Measurements from ENCODE around the gene ZDHHC11B. TPM values are rescaled to one million over a fixed set of nuclear protein-coding genes. Genes with fewer than 3 reads are reported as not detected.
"Not testable (repeated sequence)": the region's sequence is repeated elsewhere in the genome, so short reads cannot be mapped to it uniquely, and the experiment has no call there.

Gene ZDHHC11B
- total RNA-seq, 2 donors from 2014 or later = 0.30 to 7.0 TPM

DNA sequence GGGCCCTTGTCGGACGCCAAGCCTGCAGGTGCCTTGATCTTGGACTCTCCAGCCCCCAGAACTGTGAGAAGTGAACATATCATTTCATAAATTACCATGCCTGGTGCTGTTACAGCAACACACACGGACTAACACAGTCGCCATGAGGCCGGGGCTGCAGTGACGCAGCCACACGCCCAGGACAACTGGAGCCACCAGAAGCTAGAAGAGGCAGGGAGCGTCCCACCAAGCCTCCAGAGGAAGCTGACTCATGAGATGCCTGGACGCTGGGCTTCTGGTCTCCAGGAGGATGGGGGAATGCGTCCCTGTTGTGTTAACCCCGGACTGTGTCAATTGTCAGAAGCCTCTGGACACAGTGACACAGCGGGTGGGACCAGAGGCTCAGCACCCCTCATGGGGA is 97.6 kb downstream of the ZDHHC11B start:
- H3K4me1 Mint-ChIP-seq; H3K4me3 Mint-ChIP-seq; ATAC-seq (replicated peaks); H3K36me3 Mint-ChIP-seq (ENCODE audit: low read depth); H3K27ac Mint-ChIP-seq; H3K27me3 Mint-ChIP-seq; H3K9me3 Mint-ChIP-seq: not testable (repeated sequence)

DNA sequence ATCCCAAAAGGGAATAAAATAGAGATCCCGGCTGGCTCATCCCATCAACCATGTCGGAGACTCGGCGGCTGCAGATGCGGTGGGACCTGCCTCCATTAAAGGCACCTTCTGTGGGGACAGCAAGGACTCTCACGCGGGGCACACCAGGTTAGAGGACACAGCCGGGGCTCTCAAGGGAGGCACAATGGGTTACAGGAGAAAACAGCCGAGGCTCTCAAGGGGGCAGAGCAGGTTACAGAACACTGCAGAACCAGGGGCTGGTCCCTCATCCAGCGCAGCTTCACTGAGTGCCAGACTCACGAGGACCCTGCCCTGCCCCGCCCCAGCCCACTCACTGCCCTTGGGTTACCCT is 98.4 kb downstream of the ZDHHC11B start:
- not testable (repeated sequence) for ATAC-seq (replicated peaks); H3K27me3 Mint-ChIP-seq; H3K27ac Mint-ChIP-seq; H3K4me1 Mint-ChIP-seq; H3K36me3 Mint-ChIP-seq (ENCODE audit: low read depth); H3K9me3 Mint-ChIP-seq; H3K4me3 Mint-ChIP-seq

DNA sequence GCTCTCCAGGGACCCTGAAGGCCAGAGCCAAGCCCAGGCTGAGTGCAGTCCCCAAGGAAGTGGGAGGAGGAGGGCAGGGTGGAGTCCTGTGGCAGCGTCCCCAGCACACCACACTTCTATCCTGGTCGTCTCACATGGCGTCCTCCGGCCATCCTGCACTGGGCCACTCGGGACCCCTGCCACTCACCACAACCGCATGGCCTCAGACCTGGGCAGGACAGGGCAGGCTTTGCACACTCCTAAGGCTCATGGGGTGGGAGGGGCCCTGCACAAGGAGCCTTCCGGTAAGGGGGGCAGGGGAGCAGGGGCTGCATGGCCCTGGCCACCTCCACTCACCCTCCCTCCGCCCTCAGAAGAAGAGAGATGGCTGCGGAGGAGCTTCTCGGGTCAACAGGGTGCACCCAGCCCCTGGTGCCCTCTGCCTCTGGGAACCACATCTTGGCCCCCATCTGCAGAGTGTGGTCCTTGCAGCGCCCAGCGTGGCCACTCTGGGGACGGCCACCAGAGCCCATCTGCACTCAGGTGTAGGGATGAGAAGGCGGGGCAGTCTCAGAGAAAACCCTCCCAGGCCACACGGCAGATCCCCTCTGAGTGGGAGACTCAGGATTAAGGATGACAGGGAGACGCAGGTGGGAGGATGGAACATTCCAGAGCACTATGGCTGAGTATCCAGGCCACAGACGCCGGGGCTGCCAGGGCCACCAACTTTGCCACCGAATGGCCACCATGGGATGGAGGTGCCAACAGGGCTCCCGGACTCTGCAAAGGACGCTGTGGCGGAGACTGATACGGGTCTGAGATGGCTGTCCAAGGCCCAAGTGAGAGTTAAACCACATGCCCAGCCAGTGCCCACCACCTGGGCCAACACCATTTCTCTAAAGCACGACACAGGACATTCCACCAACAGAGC is 99.0 kb downstream of the ZDHHC11B start:
- Mint-ChIP-seq H3K4me3 (no peak overlapping the region), H3K9me3 (no peaks in the 10 kb centered on the region), H3K27ac (no peak overlapping the region), H3K4me1 (no peaks in the 10 kb centered on the region), H3K27me3 (no peaks in the 10 kb centered on the region), H3K36me3 (ENCODE audit: low read depth) (no peaks in the 10 kb centered on the region)
- ATAC-seq (replicated peaks) = no peak

DNA sequence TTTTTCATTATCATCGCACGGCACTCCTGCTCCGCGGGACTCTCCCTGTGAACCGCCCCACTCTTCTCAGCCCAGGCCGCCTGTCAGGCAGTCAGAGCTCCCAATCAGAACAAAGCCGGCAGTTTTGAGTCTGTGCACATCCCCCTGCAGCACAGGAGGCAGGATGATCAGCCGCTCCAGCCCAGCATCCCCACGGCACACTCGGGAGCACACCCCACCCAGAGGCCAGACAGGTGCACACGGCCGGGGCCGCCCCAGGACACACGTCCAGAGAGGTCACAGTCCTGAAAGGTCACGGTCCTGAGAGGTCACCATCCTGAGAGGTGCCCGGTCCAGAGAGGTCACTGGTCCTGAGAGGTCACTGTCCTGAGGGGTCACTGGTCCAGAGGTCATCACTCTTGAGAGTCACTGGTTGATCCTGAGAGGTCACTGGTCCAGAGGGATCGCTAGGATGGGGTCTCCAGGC is 99.7 kb downstream of the ZDHHC11B start:
- Mint-ChIP-seq H3K9me3 (no peaks in the 10 kb centered on the region), H3K4me3 (no peak overlapping the region), H3K4me1 (no peaks in the 10 kb centered on the region), H3K36me3 (ENCODE audit: low read depth) (no peaks in the 10 kb centered on the region), H3K27me3 (no peaks in the 10 kb centered on the region), H3K27ac (no peak overlapping the region)
- ATAC-seq (replicated peaks) = no peak

DNA sequence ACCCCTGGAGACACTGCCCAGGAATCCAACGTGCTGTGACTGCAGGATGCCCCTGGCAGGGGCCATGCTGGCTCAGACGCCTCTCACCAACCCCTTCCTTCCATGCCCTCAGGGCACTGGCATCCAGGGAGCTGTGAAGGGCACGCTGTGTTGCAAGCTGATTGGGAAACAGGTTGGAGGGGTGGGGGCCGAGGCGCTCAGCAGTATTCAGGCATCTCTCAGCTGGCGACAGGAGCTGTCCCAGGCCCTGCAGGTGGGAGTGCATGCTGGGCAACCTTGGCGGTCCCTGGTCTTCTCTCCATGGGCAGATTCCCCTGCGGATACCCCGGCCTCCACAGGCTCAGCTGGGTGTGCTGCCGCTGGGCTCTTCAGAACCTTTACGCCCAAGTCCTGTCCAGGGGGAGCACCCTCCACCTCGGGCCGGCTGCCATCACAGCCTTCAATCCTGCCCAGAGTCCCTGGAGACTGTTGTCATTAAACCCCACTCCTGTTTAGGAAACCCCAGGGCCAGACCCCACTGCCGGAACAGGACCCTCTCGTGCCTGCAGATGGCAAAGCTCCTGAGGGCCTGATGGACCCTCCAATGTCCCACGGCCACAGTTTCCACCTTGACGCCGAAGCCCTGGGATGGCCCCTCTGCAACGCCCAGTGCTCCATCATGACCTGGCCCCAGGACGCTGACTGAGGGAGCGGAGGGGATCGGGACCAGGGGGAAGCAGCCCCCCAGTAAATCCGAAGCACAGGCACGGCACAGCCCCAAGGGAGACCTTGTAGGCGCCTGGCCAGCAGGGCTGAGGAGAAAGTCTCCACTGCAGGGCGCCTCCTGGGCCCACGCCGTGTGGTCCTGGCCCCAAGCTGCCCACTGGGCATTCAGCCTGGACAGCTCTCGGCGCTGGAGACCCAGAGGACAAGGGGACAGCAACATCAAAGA is 100.7 kb downstream of the ZDHHC11B start:
- no peaks in the 10 kb centered on the region for H3K27me3 Mint-ChIP-seq
- H3K4me1 Mint-ChIP-seq = no peaks in the 10 kb centered on the region
- H3K9me3 Mint-ChIP-seq = no peaks in the 10 kb centered on the region
- no peak for ATAC-seq (replicated peaks)
- no peaks in the 10 kb centered on the region for H3K36me3 Mint-ChIP-seq (ENCODE audit: low read depth)
- no peak overlapping the region for H3K27ac Mint-ChIP-seq
- H3K4me3 Mint-ChIP-seq = no peak overlapping the region

DNA sequence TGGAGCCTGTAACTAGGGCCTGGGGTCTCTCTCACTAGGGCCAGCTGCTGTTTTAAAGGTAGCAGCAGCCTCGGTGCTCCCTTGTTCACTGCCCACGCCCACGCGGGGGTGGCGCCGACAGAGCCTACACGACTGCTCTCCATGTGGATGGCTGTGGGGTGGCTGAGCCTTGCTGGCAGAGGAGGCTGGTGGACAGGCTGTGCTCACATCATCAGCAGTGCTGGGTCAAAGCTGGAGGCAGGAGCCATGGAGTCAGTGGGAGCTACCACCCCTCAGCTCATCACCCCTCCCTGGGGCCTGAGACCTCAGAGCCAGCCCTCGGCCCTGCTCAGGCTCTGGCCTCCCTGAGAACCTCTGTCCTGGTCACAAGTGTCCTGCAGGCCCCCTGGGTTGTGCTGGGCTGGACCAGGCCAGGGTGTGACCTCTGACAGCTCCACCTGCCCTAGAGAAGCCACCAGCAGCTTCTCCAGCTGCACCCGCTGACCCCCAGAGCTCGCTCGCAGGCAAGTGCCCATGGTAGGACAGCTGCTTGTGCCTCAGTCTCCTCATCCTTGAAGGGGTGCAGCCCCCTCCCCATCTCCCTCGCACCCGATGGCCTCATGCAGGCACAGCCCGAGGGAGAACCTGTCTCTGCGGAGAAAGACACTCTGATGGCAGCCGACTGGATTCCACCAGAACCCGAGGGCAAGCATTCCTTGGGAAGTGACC is 101.7 kb downstream of the ZDHHC11B start:
- H3K27me3 Mint-ChIP-seq; H3K36me3 Mint-ChIP-seq (ENCODE audit: low read depth); H3K4me3 Mint-ChIP-seq; H3K4me1 Mint-ChIP-seq; H3K9me3 Mint-ChIP-seq; H3K27ac Mint-ChIP-seq: not testable (repeated sequence)
- ATAC-seq (replicated peaks) = peak; percentile 21

DNA sequence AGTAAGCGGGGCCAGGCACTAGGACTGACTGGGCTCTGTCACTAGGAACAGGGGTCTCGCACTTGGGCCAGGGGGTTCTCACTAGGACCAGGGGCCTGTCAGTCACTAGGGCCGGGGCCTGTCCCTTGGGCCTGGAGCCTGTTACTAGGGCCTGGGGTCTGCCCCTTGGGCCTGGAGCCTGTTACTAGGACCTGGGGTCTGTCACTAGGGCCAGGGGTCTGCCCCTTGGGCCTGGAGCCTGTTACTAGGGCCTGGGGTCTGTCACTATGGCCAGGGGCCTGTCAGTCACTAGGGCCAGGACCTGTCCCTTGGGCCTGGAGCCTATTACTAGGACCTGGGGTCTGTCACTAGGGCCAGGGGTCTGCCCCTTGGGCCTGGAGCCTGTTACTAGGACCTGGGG is 102.3 kb downstream of the ZDHHC11B start:
- not testable (repeated sequence) for ATAC-seq (replicated peaks); H3K27ac Mint-ChIP-seq; H3K27me3 Mint-ChIP-seq

DNA sequence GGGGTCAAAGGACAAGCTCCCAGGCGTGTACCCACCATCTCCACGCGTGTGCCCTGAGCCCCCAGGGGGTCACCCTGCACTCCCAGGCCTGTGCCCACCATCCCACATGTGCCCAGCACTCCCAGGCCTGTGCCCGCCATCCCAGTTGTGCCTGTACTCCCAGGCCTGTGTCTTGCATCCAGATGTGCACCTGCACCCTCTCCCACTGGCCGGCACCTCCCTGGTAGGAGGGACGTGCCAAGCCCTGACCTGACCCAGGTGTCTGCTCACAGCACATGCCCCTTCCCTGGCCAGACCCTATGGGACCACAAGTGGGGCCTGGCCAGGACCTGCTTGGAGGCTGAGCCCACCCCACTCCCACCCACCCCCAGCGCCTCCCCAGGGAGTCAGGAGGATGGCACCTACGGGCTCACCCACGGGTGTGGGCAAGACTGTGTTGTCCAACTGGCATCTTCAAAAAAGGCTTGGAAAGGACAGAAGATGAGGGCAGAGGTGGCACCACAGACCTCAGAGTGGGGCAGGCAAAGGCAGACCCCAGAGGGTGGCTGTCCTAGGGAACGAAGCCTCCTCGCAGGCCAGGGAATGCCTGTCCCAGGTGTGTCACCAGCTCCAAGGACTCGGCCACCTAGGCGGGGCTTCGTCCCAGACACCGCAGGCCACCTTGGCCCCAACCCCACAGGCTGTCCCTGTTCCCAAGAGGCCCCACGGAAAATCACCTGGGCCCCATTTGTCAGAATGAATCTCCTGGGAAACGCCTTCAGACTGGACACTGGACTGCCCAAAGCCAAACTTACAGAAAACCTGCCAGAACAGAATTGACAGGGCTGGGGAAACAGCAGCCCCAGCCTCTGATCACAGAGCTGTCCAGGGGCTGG is 103.0 kb downstream of the ZDHHC11B start:
- not testable (repeated sequence) for H3K36me3 Mint-ChIP-seq (ENCODE audit: low read depth); ATAC-seq (replicated peaks); H3K27ac Mint-ChIP-seq; H3K4me3 Mint-ChIP-seq; H3K4me1 Mint-ChIP-seq; H3K27me3 Mint-ChIP-seq; H3K9me3 Mint-ChIP-seq

More for the DNA sequence above, 102.3 kb downstream of the ZDHHC11B start:
- not testable (repeated sequence) for H3K4me1 Mint-ChIP-seq; H3K4me3 Mint-ChIP-seq; H3K36me3 Mint-ChIP-seq (ENCODE audit: low read depth); H3K9me3 Mint-ChIP-seq

DNA sequence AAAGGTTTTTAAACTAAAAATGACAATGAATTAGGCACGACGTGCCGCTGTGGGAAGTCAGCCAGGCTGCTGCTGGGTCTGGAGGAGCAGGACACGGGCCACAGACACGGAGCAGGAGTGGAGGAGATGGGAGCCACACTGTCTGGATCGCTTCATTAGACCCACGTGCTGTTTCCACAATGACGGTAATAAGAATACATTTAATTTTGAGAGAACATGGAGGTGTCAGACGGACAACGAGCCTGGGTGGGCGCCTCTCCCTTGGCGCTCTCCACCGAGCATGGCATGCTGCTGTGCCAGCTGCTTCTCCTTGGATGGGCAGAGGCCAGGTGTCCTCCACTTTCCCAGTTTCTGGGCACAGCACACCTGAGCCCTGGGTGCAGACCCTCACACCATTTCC is 103.7 kb downstream of the ZDHHC11B start:
- H3K36me3 Mint-ChIP-seq (ENCODE audit: low read depth); H3K27me3 Mint-ChIP-seq; H3K4me3 Mint-ChIP-seq; H3K9me3 Mint-ChIP-seq; H3K27ac Mint-ChIP-seq; H3K4me1 Mint-ChIP-seq; ATAC-seq (replicated peaks): not testable (repeated sequence)

DNA sequence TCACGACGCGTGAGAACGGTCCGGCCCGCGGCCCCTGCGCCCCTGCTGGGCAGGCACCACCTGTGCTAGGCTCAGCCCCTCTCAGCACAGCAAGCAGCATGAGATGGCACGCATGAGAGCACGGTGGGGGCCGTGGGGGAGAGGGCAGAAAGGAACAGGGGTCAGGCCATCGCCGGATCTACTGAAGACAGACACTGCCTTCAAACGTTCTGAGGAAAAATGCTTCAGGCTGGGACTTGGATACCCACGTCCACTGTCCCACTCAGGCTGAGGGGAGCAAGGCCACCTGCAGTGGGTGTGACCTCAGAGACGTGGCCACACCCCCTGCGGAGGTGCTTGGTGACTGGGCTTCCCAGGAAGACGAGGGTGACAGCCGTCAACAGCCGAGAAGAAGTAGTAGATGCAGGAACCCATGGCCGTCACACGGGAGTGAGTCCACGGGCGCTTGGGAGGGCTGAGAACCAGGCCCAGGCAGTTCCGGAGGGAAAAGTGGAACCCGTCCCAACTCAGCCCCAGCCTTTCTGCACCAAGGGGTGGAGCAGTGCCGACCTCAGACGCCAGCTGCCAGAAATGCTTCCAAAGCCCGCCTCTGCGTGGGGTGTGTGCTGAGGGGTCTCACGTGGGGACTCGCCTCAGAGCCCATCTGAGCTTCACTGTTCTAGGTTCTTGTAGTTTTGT is 104.3 kb downstream of the ZDHHC11B start:
- not testable (repeated sequence) for H3K4me1 Mint-ChIP-seq

DNA sequence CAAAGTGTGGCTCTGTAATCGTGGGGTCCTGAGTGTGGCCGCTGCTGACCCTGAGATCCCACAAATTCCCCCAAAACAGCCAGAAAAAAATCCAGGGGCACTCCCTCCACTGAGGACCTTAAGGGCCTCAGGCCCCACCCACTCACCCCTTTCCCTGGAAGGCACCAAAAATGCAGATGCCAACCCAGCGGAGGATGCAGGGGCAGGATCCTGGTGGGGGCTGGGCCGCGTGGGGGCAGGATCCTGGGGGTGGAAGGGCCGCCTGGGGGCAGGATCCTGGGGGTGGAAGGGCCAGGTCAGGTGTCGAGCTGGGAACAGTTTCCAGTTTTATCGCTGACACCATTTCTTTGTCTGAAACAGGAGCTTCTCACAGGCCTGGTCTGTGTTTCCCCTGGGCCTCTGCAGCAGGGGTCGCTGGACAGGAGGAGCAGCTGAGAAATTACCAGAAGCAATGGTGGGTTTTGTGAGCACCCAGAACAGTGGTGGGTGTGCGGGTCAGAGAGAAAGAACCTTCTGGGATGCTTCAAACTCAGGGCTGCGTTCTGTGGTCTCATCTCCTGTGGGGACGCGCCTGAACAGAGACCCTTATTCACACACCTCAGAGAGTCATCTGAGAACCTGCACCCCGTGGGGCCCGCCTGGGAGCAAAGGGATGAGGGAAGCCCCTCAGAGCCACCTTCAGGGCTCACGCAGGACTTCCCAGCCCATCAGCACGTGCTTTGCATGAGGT is 105.2 kb downstream of the ZDHHC11B start:
- H3K9me3 Mint-ChIP-seq; H3K4me1 Mint-ChIP-seq; H3K36me3 Mint-ChIP-seq (ENCODE audit: low read depth); ATAC-seq (replicated peaks); H3K27me3 Mint-ChIP-seq; H3K27ac Mint-ChIP-seq; H3K4me3 Mint-ChIP-seq: not testable (repeated sequence)

More for the DNA sequence above, 104.3 kb downstream of the ZDHHC11B start:
- not testable (repeated sequence) for ATAC-seq (replicated peaks); H3K36me3 Mint-ChIP-seq (ENCODE audit: low read depth); H3K27ac Mint-ChIP-seq; H3K27me3 Mint-ChIP-seq; H3K9me3 Mint-ChIP-seq; H3K4me3 Mint-ChIP-seq

DNA sequence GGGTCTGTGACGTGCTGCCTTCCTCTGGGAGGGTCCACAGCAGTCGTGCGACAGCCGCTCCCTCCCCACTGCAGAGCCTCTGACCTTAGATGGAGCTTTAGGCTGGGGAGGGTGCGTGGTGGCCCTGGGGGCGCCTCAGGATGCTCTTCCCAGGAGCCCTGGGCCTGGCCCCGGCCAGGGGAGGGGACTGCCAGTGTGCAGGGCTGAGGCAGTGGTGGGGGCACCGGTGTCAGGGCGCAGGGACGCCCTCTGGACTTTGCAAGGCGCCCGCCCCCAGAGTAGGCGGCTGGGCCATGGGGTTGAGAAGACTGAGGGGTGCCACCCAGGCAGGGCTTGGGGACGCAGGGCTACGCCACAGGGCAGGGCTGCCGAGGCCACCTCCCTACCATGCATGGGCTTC is 106.0 kb downstream of the ZDHHC11B start:
- not testable (repeated sequence) for H3K36me3 Mint-ChIP-seq (ENCODE audit: low read depth); H3K4me1 Mint-ChIP-seq; ATAC-seq (replicated peaks); H3K27me3 Mint-ChIP-seq; H3K27ac Mint-ChIP-seq; H3K4me3 Mint-ChIP-seq; H3K9me3 Mint-ChIP-seq

Data from activated T-helper 17 cell treated with anti-CD3 and anti-CD28 coated beads, Interleukin-2, amount 50 U/mL, for 72 hours (primary cell).